Measurements from ENCODE around the gene RPS21.

GRCh38 chr20:62349556-62350097, 37.3 kb upstream of the RPS21 start:
- TF ChIP-seq POLR2AphosphoS5 (IDR thresholded peaks at IDR 0.05) (no peak), CTCF (IDR thresholded peaks at IDR 0.05; ENCODE audit: poor library complexity, severe bottlenecking) (no peak)
- TF ChIP-seq, protein P1, sequence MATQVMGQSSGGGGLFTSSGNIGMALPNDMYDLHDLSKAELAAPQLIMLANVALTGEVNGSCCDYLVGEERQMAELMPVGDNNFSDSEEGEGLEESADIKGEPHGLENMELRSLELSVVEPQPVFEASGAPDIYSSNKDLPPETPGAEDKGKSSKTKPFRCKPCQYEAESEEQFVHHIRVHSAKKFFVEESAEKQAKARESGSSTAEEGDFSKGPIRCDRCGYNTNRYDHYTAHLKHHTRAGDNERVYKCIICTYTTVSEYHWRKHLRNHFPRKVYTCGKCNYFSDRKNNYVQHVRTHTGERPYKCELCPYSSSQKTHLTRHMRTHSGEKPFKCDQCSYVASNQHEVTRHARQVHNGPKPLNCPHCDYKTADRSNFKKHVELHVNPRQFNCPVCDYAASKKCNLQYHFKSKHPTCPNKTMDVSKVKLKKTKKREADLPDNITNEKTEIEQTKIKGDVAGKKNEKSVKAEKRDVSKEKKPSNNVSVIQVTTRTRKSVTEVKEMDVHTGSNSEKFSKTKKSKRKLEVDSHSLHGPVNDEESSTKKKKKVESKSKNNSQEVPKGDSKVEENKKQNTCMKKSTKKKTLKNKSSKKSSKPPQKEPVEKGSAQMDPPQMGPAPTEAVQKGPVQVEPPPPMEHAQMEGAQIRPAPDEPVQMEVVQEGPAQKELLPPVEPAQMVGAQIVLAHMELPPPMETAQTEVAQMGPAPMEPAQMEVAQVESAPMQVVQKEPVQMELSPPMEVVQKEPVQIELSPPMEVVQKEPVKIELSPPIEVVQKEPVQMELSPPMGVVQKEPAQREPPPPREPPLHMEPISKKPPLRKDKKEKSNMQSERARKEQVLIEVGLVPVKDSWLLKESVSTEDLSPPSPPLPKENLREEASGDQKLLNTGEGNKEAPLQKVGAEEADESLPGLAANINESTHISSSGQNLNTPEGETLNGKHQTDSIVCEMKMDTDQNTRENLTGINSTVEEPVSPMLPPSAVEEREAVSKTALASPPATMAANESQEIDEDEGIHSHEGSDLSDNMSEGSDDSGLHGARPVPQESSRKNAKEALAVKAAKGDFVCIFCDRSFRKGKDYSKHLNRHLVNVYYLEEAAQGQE (IDR thresholded peaks at IDR 0.05; ENCODE audit: borderline replicate concordance) = no peak

Measured in neural cell (in vitro differentiated cells).